Measurements from ENCODE around the gene TPX2. TPM values are rescaled to one million over a fixed set of nuclear protein-coding genes. Genes with fewer than 3 reads are reported as not detected.

The TPX2 gene
- total and polyA plus RNA-seq, 2 of the 8 experiments (the other 6 are each of a cell fraction or from before 2014, with no cell fraction given): 43.6 to 125 TPM

Small RNA genes within 50 kb of the gene (small RNA-seq; reads per million reads assigned to genes)
- gene AL160175.1 (ENCODE audit: insufficient read depth): not detected

Other genes starting within 250 kb of the TPX2 start
- gene HM13, start 224.8 kb upstream of the TPX2 start, total RNA-seq (2021; fragmentation: NEBNext Ultra II Directional; extraction: Animal tissue kit (Norgen Biotek cat#: 25700)): 118 TPM in 2 replicates
- gene HM13, start 224.8 kb upstream of the TPX2 start, polyA plus RNA-seq (2011; rRNA removed): 183 and 189 TPM in 2 replicates
- gene ID1, start 134.0 kb upstream of the TPX2 start, total RNA-seq (2021; fragmentation: NEBNext Ultra II Directional; extraction: Animal tissue kit (Norgen Biotek cat#: 25700)): 120 and 131 TPM in 2 replicates
- 357 and 566 TPM in 2 replicates for gene ID1, start 134.0 kb upstream of the TPX2 start, polyA plus RNA-seq (2011; rRNA removed)
- gene COX4I2, start 101.4 kb upstream of the TPX2 start, total RNA-seq (2021; fragmentation: NEBNext Ultra II Directional; extraction: Animal tissue kit (Norgen Biotek cat#: 25700)): not detected in 2 replicates
- 0.26 and 0.97 TPM in 2 replicates for gene COX4I2, start 101.4 kb upstream of the TPX2 start, polyA plus RNA-seq (2011; rRNA removed)
- gene BCL2L1, start 16.4 kb upstream of the TPX2 start, total RNA-seq (2021; fragmentation: NEBNext Ultra II Directional; extraction: Animal tissue kit (Norgen Biotek cat#: 25700)): 64.9 and 66.0 TPM in 2 replicates
- 66.1 and 94.4 TPM in 2 replicates for gene BCL2L1, start 16.4 kb upstream of the TPX2 start, polyA plus RNA-seq (2011; rRNA removed)
- 0.22 TPM in 1 of 2 replicates, not detected in the other for gene MYLK2, start 80.1 kb downstream of the TPX2 start, total RNA-seq (2021; fragmentation: NEBNext Ultra II Directional; extraction: Animal tissue kit (Norgen Biotek cat#: 25700))
- 0.26 and 0.27 TPM in 2 replicates for gene MYLK2, start 80.1 kb downstream of the TPX2 start, polyA plus RNA-seq (2011; rRNA removed)
- gene FOXS1, start 106.3 kb downstream of the TPX2 start, total RNA-seq (2021; fragmentation: NEBNext Ultra II Directional; extraction: Animal tissue kit (Norgen Biotek cat#: 25700)): not detected in 2 replicates
- gene FOXS1, start 106.3 kb downstream of the TPX2 start, polyA plus RNA-seq (2011; rRNA removed): 0.45 and 0.47 TPM in 2 replicates
- 0.91 and 1.0 TPM in 2 replicates for gene DUSP15, start 131.2 kb downstream of the TPX2 start, total RNA-seq (2021; fragmentation: NEBNext Ultra II Directional; extraction: Animal tissue kit (Norgen Biotek cat#: 25700))
- 3.2 and 6.0 TPM in 2 replicates for gene DUSP15, start 131.2 kb downstream of the TPX2 start, polyA plus RNA-seq (2011; rRNA removed)
- gene TTLL9, start 131.3 kb downstream of the TPX2 start, total RNA-seq (2021; fragmentation: NEBNext Ultra II Directional; extraction: Animal tissue kit (Norgen Biotek cat#: 25700)): not detected in 2 replicates
- gene TTLL9, start 131.3 kb downstream of the TPX2 start, polyA plus RNA-seq (2011; rRNA removed): 0.06 and 0.19 TPM in 2 replicates
- 14.2 and 14.5 TPM in 2 replicates for gene PDRG1, start 212.8 kb downstream of the TPX2 start, total RNA-seq (2021; fragmentation: NEBNext Ultra II Directional; extraction: Animal tissue kit (Norgen Biotek cat#: 25700))
- gene PDRG1, start 212.8 kb downstream of the TPX2 start, polyA plus RNA-seq (2011; rRNA removed): 20.1 and 20.8 TPM in 2 replicates
- 1.8 and 2.4 TPM in 2 replicates for gene XKR7, start 228.9 kb downstream of the TPX2 start, total RNA-seq (2021; fragmentation: NEBNext Ultra II Directional; extraction: Animal tissue kit (Norgen Biotek cat#: 25700))
- gene XKR7, start 228.9 kb downstream of the TPX2 start, polyA plus RNA-seq (2011; rRNA removed): 2.4 TPM in 2 replicates